ENCODE results near the gene LCE1B.
A peak's percentile ranks its signal among the peaks of the same experiment; 100 is the strongest.

The LCE1B gene, protein sequence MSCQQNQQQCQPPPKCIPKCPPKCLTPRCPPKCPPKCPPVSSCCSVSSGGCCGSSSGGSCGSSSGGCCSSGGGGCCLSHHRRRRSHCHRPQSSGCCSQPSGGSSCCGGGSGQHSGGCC

DNA sequence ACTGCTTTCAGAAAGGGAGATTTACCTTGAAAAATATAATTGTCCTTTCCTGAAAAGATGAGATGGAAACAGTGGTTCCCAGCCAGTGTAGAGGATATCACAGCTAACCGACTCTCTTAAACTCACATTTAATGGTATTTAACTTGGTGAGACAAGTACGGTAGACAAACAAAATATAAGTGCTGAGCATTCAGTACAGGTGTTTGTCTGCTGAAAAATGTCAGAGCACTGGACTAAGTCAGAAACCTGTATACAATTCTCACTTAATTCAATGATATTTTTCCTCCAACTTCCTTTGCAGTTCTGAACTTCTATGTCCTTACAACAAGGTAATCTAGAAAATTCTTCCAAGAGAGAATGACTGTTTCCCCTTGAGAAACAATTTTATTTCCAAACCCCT is at the start of gene LCE1B:
TSS of gene LCE1B (plus strand) at position 301 of the 400 bp plus-strand sequence. CDS start 476 bp downstream, outside the sequence.
- no peak for DNase-seq (ENCODE audit: low spot score)

DNA sequence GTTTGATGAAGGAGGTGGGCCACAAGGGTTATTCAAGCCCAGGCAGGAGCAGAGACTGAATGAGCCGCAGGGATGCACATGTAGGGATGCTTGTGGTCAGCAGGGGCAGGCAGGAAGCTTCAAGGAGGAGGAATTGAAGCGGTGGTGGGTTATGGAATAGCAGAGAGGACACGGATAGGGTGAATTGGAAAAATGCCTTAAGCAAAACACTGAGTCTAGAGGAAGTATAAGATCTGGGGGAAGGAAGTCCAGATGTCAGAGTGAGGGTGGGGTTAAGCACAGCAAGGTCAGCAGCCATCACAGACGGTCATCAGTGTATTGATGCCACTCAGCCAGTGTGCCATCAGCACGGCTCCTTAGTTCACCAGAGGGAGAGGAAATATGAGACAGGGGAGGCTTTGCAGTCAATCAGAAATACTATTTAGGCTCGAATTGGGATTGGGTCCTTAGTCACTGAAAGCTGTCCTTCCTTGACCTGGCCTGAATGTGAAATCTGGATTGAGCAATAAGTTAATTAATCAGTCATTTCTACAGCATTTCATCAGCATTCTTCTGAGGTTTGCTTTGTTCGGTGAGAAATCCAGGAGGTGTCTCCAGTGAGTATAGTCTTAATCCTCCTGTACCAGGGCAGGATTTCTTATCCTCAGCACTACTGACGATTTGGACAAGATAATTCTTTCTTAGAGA is 42.8 kb upstream of the LCE1B start:
- DNase-seq (ENCODE audit: low spot score) = no peak

DNA sequence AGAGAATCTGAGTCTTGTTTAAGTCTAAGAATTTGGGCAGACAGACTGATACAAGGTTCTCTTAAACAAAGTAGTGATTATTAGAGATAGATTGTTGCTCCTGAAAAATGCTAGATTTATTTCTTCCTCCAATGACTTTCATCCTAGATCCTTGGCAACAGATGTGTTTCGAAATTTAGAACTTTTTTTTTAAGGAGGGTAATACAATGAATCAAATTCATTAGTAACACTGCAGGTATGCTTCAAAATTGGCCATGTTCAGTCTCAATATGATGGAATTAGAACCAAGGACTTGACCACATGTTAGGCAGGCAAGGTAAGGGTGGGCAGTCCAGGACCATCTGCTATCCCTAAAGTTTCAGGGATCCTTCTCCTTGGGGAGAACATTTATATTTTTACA is 41.4 kb upstream of the LCE1B start:
- no peak for DNase-seq (ENCODE audit: low spot score)

DNA sequence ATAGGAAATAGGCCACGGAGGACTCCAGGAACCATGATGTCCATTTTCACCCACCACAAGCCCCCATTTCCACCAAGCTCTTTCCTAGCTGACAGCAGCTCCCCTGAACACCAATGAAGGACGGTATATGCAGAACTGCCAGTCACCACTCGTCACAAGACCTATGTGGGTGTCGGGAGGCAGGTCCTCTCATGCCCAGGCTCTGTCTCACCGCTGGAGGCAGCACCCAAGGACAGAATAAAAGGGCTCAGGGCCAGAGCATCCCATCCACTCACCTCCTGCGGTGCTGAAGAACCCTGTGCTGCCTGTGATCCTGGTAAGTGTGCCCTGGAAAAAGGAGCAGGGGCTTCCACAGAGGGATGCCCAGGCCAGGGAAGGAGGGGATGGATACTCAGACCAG is 36.9 kb upstream of the LCE1B start, which contains the start of gene LCE1F:
TSS of gene LCE1F (plus strand) at position 266 of the 400 bp plus-strand sequence. CDS start 1,232 bp downstream, outside the sequence.
- DNase-seq (ENCODE audit: low spot score) = no peak

DNA sequence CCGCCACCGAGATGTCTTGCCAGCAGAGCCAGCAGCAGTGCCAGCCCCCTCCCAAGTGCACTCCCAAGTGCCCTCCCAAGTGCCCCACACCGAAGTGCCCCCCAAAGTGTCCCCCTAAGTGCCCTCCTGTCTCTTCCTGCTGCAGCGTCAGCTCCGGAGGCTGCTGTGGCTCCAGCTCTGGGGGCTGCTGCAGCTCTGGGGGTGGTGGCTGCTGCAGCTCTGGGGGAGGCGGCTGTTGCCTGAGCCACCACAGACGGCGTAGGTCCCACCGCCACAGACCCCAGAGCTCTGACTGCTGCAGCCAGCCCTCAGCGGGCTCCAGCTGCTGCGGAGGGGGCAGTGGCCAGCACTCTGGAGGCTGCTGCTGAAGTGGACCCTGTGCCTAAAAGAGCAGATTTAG is 35.4 kb upstream of the LCE1B start:
- no peak for DNase-seq (ENCODE audit: low spot score)

DNA sequence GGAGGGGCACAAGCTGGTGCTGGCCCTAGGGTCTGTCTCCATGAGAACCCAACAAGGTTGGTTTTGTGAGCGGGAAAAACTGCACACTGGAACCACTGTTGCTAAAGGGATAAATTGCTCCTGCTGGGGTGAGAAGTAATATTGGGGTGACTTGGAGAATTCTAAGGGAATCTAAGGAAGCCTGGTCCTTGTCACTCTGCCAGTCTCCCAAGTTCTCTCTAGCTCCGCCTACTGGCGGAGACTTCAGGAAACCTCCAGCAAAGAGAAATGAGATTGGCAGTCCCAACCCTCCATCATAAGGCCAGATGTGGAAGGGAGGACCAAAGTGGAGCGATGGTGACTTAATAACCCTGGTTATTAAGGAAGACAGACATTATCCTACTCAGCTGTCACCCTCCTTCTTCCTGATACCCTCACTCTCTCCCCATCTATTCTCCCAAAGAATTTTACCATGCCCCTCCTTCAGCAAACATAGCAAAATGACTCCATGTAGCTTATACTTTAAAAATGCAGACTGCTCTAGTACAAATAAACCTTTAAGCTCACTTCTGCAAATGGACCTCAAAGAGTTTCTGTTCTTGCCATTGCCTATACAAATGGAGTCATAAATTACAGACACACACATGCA is 34.1 kb upstream of the LCE1B start:
- DNase-seq (ENCODE audit: low spot score) = peak; percentile 54

DNA sequence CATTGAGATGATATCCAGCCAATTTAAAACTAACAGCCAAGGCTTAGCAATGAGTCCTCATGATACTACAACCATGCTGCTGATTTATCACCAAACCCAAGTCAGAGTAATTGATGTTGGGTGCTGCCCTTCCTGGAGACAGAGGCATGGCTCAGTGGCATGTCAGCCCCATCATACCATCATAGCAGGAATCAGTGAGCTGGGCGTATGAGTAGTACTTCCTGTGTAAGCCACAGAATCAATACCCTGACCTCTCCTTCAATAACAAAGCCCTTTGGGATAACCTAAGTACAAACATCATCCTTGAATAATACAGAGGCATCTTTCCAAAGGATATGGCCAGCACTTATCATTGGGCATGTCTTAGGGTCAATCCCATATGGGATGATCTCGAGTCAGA is 28.7 kb upstream of the LCE1B start:
- no peak for DNase-seq (ENCODE audit: low spot score)

DNA sequence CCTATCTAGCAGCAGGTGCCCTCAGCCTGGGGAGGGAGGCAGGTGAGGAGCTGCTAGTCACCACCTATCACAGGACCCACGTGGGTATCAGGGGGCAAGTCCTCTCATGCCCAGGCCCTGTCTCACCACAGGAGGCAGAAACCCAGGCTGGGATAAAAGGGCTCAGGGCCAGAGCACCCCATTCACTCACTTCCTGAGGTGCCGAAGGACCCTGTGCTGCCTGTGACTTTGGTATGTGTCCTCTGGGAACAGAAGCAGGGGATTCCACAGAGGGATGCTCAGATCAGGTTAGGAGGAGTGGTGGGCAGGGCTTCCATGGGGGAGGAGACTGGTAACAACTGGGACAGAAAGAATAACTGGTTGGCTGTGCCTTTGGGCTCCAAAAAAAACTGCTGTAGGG is 25.7 kb upstream of the LCE1B start, which contains the start of gene LCE1E:
TSS of gene LCE1E (plus strand) at position 181 of the 400 bp plus-strand sequence. CDS start 1,043 bp downstream, outside the sequence.
- no peak for DNase-seq (ENCODE audit: low spot score)

DNA sequence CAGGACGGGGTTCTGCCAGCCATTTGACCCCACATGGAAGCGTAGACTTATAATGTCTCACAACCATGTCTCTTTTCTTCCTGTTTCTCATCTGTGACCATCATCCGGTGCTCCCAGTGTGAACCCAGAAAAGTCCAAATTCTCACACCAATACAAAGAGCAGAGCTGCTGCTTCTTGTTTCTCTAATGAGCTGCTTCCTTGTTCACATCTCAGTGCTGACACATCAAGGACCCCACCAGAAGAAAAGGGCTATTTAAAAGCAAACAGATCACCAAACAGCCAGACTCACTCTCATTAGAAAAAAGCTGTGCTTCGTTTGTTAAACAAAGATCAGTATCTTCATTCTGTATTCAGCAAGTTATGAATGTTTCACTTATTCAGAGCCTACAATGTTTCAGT is 16.1 kb upstream of the LCE1B start:
- peak; percentile 38 for DNase-seq (ENCODE audit: low spot score)

DNA sequence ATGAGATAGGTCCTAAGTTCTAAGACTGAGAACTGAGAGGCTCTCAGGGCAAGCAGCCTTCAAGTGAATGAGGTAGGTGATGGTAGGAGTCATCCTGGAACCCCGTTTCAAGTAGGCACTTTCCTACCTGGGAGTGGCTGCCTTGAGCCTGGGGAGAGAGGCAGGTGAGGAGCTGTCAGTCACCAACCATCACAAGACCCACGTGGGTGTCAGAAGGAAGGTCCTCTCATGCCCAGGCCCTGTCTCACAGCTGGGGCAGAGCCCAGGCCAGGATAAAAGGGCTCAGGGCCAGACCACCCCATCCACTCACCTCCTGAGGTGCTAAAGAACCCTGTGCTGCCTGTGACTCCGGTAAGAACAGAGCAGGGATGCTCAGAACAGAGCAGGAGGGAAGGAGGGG is 15.3 kb upstream of the LCE1B start, which contains the start of gene LCE1D:
TSS of gene LCE1D (plus strand) at position 301 of the 400 bp plus-strand sequence. CDS start 1,074 bp downstream, outside the sequence.
- no peak for DNase-seq (ENCODE audit: low spot score)

DNA sequence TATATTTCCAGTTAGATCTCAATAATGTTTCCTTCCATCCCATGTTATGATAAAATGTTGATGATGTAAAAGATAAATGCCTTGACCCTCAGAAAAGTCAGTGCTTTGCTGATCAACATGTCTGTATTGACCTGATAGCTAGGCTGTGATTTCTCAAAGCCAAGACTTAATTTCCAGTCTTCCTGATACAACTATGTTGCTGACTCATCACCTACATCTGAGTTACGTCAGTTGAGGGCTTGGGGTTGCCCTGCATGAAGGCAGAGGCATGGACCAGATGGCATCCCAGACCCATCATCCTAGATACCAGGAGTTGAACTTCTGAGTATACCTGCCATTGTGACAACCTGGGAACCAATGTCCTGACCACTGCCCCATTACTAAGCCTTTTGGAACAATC is 10.4 kb upstream of the LCE1B start:
- DNase-seq (ENCODE audit: low spot score) = no peak

DNA sequence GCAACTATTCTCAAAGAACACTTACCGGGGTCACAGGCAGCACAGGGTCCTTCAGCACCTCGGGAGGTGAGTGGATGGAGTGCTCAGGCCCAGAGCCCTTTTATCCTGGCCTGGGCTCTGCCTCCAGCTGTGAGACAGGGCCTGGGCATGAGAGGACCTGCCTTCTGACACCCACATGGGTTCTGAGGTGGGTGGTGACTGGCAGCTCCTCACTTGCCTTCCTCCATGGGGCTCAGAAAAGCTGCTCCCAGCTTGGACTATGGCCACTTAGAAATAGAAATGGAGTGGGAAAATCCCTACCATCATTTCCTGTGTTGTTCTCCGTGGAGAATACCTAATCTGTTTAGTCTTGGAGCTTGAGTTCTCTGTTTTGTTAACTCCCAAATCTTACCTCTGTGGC is 5.2 kb upstream of the LCE1B start, which contains the start of gene LCE1C:
TSS of gene LCE1C (minus strand) at position 76 of the 400 bp plus-strand sequence. CDS start 1,173 bp downstream, outside the sequence.
- DNase-seq (ENCODE audit: low spot score) = no peak

DNA sequence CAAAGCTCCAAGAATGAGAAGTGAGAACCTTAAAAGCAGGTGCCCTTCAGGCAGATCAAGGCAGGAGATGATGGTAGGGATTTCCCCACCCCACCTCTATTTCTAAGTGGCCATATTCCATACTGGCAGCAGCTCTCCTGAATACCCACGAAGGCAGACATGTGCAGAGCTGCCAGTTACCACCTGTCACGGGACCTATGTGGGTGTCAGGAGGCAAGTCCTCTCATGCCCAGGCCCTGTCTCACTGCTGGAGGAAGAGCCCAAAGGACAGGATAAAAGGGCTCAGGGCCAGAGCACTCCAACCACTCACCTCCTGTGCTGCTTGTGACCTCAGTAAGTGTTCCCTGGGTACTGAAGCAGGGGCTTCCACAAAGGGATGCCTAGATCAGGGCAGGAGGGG is 721 bp upstream of the LCE1B start:
- DNase-seq (ENCODE audit: low spot score) = no peak

DNA sequence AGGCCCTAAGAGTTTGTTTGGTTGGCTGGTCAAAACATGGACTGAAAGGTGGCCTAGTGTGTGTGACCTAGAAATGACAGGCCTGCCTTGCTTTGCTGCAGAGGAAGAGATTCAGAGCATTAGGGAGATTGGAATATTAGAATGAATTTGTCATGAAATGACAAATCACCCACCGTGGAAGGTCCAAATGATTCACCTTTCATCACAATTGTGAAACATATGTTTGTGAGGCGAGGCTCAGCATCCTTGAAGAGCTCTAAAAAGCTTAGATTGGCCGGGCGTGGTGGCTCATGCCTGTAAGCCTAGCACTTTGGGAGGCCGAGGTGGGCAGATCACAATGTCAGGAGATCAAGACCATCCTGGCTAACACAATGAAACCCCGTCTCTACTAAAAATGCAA is 5.5 kb downstream of the LCE1B start:
- DNase-seq (ENCODE audit: low spot score) = no peak

DNA sequence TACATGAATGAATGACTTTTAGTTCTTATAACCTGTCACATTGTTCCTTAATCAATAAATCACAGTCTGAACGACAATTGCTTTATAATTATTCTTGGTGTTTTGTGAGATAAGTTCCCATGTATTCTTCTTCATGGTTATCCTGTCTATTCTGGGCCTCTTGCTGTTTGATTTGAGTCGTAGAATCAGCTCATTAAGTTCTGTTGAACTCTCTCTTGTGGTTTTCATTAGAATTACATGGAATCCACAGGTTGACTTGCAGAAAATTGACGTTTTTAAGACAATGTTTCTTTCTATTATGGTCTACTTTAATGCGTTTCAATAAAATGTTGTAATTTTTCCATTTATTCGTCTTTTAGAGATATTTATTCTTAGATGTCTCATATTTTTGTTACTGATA is 11.5 kb downstream of the LCE1B start:
- no peak for DNase-seq (ENCODE audit: low spot score)

DNA sequence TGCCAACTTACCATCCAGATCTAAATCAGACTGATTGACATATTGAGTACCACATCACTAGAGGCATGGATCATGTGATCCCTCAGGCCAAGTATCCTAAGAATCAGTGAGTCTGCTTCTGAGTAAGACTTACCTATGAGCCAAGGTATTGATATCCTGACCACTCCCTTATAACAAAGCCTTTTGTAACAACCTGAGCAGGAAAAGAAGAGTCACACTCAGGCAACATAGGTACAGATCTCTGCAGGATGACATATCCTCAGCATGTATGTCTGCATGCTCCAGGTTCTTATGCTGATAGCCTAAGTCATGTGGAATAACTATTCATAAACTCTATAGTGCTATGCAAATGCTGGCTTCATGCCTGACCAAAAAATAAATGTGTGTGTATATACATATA is 13.2 kb downstream of the LCE1B start:
- DNase-seq (ENCODE audit: low spot score) = no peak

DNA sequence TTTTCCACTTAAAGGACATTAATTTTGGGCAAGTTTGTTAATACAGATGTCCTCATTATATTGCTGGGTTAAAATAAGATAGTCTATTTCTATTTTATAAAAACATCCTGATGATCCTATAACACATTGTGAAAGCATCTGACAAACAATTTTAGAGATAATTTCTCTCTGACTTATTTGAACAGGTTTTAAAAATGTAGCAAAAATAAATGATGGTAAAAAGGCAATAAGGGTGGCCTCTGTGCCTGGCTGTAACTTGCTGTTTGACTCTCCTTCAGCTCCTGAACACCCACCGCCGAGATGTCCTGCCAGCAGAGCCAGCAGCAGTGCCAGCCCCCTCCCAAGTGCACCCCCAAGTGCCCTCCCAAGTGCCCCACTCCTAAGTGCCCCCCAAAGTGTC is 15.4 kb downstream of the LCE1B start, which contains the start of gene LCE1A:
TSS of gene LCE1A (plus strand) at position 301 of the 400 bp plus-strand sequence. CDS start at position 301, 0 bp downstream.
- DNase-seq (ENCODE audit: low spot score) = no peak

DNA sequence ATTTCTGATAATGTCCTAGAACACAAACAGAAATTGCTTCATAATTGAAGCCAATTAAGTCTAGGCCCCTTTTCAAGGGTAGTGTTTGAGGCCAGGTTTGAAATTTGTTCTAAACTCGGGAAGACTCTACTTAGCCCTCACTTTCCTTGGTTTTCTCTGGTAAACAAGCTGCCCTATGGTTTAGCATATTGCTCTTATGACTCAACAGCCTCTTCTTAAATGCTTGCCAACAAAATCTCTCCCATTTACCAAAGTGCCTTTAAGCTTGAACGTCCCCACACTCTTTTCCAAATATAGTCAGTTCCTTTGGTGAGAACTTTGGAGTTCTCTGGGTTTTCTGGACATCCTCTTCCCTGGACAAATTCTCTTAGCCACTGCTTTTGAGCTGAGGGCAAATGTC is 25.1 kb downstream of the LCE1B start:
- DNase-seq (ENCODE audit: low spot score) = no peak

DNA sequence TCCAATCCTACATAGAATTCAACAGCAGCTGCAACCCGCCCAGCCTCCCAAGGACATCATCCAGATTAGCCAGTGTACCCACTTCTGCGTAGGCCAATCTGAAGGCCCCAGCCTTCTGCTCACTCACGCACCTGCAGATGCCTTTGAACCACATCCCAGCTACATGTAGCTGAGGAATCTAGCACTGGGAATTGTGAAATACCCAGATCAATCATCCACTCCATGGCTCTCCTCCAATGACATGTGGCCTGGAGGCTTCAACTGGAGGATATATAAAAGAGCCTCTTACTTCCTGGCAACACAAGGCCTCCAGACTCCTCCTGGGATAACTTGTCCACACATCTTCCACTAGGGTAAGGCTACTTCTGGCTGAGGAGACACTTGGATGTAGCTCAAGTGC is 30.8 kb downstream of the LCE1B start, which contains the start of gene LCE6A:
TSS of gene LCE6A (plus strand) at position 301 of the 400 bp plus-strand sequence. CDS start 665 bp downstream, outside the sequence.
- no peak for DNase-seq (ENCODE audit: low spot score)

DNA sequence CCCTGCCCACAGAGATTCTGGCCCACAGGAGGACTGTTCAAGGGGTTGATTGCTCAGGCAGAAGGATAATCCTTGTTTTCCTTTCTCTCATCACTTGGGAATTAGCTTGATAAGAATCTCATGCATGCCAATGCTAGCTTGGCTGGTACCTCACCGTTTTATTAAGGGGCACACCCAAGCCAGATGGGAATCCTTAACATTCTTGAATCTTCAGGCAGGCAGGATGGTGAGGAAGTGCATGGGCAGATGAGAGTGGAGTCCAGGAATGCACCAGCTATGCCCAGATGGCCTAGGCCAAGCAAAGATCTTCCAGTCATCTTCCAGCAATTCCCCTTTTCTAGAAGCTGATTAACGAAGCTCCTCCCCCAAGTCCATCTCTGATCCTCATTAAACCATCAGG is 43.9 kb downstream of the LCE1B start:
- DNase-seq (ENCODE audit: low spot score) = no peak

DNA sequence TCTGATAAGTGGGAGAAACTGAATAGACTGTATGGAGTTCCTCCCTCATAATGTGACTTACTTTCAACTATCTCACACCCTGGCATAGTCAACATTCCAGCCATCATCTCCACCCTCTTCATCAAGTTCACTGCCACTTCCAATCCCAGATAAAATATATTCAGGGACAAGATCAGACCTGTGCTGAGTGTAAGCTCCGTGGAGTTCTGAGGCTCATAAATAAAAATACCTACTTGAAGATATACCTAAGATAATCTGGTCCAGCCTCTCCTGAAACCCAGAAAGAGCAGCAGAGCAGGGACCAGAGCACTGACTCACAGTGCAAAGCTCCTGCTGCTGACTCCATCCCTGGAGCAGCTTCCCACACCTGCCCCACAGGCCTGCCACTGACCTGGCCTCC is 46.3 kb downstream of the LCE1B start:
- DNase-seq (ENCODE audit: low spot score) = no peak

DNA sequence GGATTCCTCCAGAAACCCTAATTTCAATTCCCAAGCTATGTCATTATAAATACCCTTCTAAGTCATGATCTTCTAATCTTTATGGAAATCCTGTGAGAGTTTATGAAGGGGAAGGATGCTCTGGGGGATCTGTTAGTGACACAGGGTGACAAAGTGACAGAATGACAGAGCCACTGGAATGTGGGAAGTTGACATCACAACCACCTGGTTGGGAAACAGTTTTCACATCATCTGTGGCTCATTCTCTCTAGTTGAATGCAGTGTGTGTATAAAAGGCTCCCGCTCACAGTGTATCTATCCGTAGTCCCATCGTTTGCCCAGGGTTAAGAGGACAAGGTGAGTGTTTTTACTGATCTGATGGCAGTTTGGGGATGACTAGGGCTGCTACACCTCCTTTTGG is 47.9 kb downstream of the LCE1B start, which contains the start of gene LCE7A:
TSS of gene LCE7A (plus strand) at position 301 of the 400 bp plus-strand sequence. CDS start 702 bp downstream, outside the sequence.
- DNase-seq (ENCODE audit: low spot score) = no peak

DNA sequence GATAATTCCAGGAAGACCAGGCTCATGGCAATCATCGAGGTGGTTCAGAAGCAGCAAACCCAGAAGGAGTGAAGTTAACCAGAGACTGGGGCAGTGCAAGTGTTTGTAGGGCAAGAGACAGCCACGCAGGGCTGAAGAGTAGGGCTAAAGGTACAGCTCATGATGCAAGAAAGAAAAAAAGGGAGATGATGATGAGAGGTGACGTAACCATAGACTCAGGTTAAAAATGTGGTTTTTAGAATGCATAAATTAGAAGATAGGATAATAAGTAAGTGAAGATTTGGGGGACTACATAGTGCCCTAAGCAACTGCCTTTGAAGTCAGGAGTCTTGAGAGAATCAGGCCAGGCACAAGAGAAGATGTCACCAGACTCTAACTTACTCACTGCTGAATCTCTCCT is 48.4 kb downstream of the LCE1B start:
- no peak for DNase-seq (ENCODE audit: low spot score)

Data from COLO829 (cell line).